Measurements from ENCODE around the gene ADTRP.
A peak's percentile ranks its signal among the peaks of the same experiment; 100 is the strongest.

Gene ADTRP

GRCh38 chr6:11722805-11723631 lies 55.6 kb downstream of the ADTRP start:
- DNase-seq = peak in 1 of 2 experiments; percentile 22

GRCh38 chr6:11722220-11722619 lies 56.4 kb downstream of the ADTRP start:
- DNase-seq = no peak

- no peak for DNase-seq
These were observed 60.1 kb downstream of the ADTRP start for GRCh38 chr6:11718463-11718862.

- DNase-seq = peak in 1 of 2 experiments; percentile 18
These were observed 60.6 kb downstream of the ADTRP start for GRCh38 chr6:11718031-11718430.

GRCh38 chr6:11714798-11715285 lies 63.8 kb downstream of the ADTRP start:
- no peak for DNase-seq

GRCh38 chr6:11714116-11714797 lies 64.3 kb downstream of the ADTRP start:
- DNase-seq = peak; percentile 65 to 66

DNA sequence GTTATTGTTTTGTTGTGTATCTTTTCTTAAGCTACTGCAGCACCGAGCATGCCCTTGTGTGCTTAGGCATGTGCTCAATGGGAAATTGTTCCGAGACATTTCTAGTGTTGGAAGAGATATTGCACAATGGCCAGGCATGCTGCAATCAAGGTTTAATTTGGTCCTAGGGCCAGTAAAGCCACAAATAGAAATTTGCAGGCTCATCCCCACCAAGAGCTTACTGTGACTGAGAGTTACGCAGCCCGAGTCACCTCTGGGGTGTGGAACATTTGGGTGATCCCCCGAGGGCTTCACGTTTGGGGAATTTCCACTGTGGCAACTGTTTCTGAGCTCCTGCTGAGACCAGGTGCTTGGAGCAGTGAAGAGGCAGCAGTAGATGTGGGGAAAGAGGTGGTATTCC lies 65.8 kb downstream of the ADTRP start:
- DNase-seq = peak; percentile 65 to 71

DNA sequence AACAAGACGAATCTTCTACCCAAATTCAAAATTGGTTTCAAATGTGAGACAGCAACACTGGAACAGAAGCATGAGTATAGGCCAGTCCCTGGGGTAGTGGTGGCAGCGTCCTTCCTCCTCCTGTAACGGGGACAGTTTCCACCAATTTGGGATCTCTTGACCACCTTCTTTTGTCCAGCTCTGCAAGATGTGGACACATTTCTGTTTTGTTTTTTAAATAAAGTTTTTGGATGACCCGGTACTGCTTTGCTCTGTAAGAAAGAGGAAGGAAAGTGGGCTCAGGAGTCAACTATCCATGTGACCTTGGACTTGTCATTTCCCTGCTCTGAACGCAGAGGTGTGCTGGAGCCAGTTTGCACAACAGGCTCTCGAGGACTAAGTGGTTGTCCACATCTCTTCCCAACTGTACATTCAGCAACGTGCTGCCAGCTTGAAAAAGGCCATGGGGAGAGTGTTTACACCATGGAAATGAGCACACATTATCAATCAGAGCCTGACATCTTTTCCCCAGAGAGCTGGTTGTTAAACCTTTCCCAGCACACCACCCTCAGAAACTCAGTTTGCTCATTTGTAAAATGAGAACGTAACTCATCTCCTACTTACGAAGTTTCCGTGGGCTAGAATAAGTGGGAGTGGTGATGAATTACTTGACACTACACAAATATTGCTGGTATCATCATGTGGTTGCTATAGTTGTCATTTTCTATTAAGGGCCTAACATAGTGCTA lies 66.5 kb downstream of the ADTRP start:
- peak; percentile 64 to 67 for DNase-seq

GRCh38 chr6:11711003-11711983 lies 67.3 kb downstream of the ADTRP start:
- peak; percentile 84 to 85 for DNase-seq

- peak; percentile 56 to 70 for DNase-seq
These were observed 68.3 kb downstream of the ADTRP start for GRCh38 chr6:11710311-11710761.

GRCh38 chr6:11706171-11706570 lies 72.4 kb downstream of the ADTRP start:
- DNase-seq = no peak

GRCh38 chr6:11705483-11705882 lies 73.1 kb downstream of the ADTRP start:
- DNase-seq = no peak

- DNase-seq = peak; percentile 61 to 64
These were observed 73.5 kb downstream of the ADTRP start for GRCh38 chr6:11705069-11705468.

- DNase-seq = no peak
These were observed 74.9 kb downstream of the ADTRP start for GRCh38 chr6:11703725-11704124.

- DNase-seq = no peak
These were observed 76.0 kb downstream of the ADTRP start for GRCh38 chr6:11702500-11703130.

- DNase-seq = no peak
These were observed 76.5 kb downstream of the ADTRP start for GRCh38 chr6:11702089-11702488.

GRCh38 chr6:11701573-11701972 lies 77.0 kb downstream of the ADTRP start:
- DNase-seq = no peak

DNA sequence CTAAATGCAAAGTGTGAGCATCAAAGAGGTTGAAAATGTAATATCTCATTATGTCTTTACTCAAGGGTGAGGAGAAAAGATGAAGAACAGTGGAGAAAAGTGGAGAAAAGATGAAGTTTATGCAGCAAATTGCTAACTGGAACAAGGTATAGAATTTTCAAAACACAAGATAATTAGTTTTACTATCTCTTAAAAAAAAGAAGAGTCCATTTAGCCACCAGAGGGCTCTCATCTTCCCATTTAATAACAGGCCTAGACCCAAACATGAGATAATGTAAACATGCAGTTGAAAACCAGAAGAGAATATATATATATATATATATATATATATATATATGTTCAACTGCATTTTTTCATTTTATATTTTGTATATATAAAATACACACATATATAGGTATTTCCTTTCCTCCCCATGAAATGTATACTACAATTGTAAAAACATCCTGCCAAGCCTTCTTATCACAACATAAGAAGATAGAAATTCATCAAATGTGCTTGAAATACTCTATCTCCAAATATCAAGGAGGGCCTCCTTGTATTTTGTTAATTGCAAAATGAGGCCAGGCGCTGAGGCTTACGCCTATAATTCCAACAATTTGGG lies 78.4 kb downstream of the ADTRP start:
- no peak for DNase-seq

- no peak for DNase-seq
These were observed 79.0 kb downstream of the ADTRP start for GRCh38 chr6:11699576-11699975.

- DNase-seq = no peak
These were observed 85.9 kb downstream of the ADTRP start for GRCh38 chr6:11692451-11693376.
